Activated T-helper 1 cell treated with Interleukin-2 at 50 U/mL for 16 hours (primary cell): ENCODE data around the gene CATSPER3.

Source experiments
- DNase-seq: peaks from one replicate; pipeline ENCODE4 v3.0.0-alpha.2; 2020; ENCODE audit warnings: low read depth

CATSPER3 gene

DNA sequence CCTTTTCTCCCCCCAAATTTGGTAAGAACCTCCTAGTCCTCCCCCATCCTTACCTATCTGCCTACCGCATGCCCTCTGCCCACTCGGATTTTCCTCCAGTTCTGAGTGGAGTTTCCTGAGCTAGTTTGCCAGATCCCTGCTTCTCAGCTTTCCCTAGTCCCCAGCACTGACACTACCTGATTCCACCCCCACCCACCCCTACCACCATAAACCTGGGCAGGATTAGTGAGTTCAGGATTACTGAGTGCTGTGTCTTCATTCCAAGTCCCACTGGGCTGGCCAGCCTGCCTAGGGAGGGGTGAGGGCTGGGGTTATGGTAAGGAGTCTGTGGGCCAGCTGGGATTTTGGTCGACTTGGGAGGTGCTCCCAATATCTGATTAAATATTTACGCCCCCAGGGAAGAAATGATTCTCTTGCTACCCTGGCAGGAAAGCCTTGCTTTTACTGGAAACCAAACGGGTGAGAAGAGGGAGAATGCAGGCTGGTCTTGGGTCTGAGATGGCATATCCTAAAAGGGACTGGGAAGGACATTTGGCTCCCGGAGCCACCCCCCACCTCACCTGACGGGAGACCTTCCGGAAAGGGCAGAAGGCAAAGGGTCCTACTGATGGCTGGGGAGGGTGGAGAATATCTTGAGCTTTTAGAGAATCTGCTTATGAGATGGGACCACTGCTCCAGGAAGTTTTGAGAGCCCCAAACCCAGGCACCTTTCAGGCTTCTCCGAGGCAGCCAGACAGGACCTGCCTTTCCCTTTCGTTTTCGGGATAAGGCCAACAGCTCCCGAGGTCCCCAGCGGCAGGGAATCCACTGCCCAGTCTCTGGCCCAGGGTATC, 62.6 kb downstream of the CATSPER3 start:
- DNase-seq = no peak

DNA sequence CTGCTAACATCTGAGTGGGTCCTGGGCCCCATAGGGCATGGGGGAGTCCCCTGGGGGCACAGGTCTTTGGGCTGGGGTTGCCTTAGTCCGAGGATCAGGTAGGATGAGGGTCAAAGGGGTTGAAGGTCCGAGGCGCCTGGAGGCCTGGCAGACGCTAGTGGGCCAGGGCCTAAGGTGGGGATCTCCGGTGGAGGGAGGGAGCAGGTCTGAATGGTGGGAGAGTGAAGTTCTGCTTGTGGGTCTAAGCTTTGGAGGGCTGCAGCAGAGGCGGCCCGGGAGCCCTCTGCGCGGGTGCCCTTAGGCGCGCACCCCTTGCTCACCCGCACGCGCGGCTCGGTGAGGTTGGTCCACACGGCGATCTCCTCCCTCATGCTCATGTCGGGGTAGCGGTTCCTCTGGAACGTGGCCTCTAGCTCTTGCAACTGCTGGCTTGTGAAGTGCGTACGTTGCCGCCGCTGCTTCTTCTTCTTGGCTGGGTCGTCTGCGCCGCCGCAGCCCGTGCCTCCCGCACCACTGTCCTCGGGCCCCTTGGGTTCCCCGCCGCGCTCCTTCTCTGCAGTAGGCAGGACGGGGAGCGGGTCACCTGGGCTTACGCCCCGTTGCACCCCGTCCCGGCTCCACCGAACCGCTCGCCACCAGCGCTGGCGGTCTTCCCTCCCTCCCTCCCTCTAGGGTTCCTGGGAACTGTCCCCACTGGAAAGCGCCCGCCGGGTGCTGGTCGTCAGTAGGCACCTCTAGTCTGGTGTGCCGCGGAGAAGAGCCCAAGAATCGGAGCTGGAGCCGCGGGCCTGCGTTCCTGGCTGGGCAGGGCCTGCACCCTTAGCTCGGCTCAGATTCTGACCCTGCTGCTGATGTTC, 63.5 kb downstream of the CATSPER3 start:
- no peak for DNase-seq

DNA sequence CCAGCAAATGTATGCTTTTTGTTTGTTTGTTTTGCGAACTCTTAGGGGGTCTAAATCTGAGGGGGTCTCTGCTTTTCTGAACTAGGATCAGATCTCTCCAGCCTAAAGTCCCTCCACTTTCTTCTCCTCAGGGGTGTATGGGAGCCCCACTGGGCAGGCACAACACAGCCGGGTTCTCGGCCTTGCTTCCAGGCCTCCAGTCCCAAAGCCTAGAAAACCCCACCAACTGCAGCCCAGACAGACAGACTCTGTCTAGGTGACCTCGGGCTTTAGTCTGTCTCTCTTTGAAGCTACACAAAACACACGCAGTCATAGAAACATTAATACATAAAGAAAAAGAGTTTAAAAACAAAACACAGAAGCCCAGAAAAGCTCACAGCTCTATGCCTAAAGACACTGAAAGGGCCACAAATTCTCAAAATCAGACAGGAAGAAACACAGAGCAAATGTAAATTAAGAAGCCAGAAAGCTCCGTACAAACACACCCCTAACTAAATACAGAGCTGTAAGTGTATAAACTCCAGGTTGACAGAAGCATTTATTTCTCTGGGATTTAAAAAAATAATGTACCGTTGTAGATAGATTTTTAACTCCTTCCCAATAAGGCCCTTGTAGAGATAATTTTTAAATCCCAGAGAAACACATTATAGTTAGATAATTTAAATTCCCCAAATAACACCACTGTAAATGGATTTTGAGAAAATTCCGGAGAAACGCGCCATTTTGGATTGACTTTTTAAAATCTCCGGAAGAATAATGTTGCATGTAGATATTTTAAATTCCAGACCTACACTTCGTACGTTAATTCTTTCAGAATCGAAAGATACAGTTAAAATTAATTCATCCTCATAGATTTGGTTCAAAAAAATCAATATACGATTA, 64.3 kb downstream of the CATSPER3 start:
- no peak for DNase-seq

DNA sequence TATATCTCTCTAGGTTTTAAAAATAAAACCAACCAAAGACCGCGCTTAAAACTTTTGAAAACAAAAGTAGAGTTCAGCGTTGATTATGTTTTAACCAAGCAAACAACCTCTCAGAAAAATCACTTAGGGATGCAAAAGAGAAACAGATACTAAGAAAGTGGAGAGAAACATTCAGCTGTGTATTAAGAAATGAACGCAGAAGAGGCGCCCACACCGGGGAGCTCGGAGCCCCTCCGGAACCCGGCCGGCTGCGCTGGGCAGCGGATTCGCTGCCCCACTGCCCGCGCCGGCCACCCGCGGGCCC, 64.9 kb downstream of the CATSPER3 start:
- no peak for DNase-seq

DNA sequence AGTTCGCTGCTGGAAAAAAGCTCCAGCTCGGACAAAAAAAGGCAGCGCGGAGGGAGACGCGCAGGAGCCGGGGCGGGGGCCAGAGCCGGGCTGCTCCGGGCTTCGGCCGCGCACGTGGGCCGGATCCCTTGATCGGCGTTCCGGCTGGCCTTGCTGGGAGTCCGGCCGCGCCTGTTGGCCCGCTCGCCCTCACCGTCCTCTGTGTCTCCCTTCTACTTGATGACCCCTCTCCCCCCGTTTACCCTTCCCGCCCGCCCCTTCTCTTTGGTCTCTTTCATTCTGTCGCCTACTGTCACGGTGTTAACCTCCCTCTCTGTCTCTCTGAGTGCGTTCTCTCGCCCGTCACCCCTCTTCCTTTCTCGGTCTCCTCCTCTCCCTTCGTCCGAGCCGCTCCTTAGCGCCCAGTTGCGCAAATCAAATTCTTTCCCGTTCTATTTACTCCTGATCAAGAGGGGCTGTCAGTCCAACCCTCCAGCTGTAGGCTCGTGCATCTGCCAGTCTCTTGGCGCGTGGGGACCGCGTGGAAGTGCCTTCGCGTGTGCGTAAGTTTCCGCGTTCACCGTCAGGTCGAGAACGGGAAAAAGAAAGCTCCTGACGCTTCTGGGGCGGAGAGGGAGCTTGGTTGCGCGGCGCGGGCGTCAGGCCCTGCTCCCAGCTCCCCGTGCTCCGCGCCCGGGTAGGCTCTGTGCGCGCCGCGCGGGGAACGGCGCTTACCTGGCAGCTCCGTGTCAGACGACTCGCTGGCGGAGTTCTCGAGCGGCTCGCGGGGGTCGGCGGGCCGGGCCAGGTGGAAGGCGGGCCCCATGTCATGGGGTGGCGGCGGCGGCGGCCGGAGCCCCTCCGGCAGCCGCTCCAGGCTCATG, 65.5 kb downstream of the CATSPER3 start:
- no peak for DNase-seq

DNA sequence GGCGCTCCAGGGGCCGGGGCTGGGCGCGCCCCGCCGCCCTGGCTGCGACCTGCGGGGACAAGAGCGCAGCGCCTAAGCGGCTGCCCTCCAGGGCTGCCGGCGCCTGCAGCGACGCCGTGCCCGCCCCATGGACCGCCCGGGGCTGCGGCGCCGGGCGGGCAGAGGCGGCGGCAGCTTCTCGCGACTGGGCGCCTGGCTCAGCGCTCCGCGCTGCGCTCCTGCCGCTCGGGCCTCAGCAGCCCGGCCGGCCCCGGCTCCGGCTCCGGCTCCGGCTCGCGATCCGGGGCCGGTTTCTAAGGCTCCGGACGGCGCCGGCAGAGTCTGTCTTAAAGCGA, 66.2 kb downstream of the CATSPER3 start, which contains the start of gene PITX1:
PITX1 (minus strand) TSS at position 328 of the 335 bp plus-strand sequence. CDS start 347 bp downstream, outside the sequence.
- DNase-seq = no peak

DNA sequence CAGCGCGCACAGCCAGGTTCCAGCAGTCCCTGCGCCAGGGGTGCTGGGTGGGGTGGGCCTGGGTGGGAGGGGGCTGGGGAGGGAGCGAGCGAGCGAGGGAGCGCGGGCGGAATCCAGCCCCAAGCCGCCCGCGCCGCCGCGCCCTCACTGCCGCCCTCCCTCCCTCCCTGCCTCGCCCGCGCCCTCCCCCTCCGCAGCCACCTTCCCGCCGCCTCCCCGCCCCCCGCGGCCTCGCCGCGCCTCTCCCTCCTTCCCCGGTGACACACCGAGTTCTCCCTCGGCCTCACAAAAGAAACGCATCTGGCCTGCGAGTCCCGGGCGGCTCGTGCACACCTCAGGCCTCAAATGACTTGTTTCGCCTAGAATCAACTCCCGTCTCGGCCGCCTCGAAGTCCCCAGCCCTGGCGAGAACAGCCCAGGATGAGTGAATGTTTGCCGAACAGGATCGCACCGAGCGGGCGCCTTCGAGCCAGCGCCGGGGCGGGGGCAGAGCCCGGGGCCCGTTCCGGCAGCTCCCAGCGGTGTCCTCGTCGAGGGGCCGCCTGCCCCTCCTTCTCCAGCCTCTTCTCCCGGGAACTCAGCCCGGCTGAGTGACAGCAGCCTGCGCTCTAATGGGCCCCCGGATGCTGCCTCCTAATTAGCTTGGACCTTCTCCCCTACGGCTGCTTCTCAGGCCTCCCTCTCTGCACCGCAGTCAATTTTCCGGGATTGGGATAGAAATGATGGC, 66.7 kb downstream of the CATSPER3 start:
- no peak for DNase-seq

DNA sequence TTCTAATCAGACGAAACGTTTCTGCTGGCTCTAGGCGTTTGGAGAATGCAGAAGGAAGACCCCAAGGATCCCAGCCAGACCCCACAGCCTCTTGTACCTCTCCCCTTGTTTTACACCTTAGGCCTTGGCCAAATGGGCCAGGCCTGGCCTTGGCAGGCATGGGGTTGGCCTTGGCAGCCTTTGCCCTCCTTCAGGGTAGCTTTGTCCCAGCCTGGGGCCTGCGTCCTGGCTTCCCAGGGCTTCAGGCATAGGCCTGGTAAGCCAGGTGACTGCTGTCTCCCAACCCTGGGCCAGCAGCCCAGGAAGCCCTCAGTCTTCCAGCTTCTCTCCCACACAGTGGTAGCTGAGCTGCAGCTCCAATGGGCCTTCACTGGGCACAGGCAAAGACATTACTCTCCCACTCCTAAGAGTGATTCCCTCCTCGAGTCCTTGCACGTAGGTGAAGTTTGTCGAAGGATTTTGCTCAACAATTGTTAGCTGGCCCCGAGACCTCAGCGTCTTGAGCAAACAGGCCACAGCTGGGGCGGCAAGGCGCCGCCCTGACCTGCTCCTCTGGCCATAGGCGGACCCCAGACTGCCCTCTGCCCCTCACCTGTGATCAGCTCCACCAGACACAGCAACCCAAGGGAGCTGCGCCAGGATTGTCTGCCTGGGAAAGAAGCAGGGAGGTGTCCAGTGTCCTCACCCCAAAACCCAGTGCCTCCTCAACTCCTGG, 67.4 kb downstream of the CATSPER3 start:
- no peak for DNase-seq

DNA sequence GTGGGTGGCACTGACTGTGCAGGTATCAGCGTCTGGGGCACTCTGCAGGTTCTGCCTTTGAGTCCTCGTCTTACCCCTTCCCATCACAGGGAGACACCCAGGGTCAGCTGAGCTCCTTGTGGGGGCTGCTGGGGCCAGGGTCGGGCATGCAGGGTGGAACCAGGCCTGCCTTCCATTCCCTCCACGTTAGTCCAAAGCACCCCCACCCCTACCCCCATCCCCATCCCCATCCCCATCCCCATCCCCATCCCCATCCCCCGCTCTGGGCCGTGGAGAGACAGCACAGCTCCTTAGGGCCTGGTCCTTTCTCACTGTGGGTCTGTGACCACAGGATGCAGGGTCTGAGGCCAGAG, 67.9 kb downstream of the CATSPER3 start:
- DNase-seq = no peak

DNA sequence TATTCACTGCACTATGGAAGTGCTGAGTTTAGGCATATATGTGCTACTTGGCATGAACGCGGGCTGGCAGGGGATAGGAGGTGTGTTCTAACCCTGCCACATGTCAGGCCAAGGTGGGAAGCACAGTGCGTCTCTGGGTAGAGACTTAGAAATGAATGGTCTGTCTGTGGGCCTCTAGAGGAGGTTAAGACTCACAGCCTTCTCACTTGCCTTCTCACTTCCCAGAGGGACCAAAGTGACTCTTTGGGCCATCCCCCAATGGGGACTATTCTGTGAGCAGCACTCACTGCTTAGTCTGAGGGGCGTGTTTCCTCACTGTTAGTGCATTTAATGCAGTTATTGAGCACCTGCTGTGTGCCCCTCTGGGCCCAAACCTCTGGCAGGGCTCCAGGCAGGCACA, 68.7 kb downstream of the CATSPER3 start:
- no peak for DNase-seq

DNA sequence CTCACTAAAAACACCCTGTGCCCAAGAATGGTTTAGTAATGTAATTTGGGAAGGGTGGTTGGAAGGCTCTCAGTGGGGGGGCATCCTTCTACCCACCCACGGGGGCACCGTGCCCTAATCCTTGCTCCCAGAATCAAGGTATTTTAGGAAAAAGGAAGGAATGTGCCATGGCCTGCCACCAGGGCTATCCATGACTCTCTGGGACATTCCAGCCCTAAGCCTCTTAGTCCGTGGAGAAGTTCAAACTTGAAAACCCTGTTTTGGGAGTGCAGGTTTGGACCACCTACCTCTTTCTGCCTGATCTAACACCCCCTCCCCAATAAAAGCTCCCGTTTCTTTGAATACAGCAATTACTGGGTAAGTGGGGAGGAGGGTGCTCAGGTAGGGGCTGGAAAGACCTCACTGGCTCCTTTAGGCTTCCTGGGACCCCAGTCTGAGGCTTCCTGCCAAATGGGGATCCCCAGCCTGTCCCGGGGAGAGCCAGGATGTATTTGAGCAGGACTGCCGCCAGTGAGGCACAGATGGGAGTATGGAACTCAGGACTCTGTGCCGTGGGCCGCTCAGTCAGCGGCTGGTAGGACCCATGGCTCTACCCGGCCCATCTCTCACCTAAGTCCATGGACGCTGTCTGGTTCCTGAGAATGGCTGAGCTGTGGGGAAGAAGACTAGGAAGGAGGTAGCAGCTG, 70.0 kb downstream of the CATSPER3 start:
- no peak for DNase-seq

DNA sequence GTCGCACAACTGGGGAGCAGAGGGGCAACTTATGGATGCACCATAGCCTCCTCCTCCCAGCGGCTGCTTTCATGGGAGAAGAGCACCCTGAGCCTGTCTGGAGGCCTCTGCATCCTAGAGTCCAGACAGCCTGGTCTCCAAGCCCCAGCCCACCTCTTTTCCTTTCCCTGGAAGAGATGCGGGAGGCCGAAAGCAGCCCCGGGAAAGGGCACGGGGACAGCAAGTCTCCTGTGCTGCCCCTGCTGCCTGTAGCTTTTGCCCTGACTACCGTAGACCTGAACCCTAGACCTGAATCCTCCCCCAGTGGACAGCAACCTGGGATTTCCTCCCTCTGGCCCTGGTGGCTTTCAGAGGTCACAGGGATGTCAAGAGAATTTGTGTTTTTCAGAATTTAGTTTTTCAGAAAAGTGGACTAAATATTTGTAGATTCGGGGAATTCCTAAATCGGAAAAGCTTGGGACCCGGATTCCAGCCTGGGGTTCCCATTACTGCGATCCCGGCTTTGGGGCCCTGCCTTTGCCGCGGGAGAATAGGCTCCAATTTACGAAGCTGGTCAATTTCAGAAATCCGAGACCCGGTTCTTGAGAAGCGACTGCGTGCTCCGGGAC, 70.6 kb downstream of the CATSPER3 start:
- no peak for DNase-seq

DNA sequence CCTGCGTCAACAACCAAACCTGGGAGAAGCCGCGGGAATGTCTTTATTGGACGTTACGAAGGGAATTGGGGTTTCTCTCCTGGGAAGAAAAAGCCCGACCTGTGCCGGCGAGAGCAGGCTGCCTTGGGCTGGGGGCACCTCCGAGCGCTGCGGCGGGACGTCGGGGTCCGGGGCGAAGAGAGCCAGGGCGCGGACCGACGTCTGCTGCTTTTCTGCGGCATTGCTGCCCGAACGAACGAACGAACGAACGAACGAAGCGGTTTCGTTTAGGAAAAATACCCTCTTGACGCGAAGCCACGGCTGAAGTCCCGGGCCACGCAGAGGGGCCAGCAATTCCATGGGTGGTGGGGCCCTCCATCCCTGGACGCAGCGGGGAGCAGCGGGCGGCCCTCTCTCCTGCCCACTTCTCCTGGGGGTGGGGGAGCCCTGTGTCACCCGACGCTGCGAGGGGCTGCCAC, 71.1 kb downstream of the CATSPER3 start:
- no peak for DNase-seq

DNA sequence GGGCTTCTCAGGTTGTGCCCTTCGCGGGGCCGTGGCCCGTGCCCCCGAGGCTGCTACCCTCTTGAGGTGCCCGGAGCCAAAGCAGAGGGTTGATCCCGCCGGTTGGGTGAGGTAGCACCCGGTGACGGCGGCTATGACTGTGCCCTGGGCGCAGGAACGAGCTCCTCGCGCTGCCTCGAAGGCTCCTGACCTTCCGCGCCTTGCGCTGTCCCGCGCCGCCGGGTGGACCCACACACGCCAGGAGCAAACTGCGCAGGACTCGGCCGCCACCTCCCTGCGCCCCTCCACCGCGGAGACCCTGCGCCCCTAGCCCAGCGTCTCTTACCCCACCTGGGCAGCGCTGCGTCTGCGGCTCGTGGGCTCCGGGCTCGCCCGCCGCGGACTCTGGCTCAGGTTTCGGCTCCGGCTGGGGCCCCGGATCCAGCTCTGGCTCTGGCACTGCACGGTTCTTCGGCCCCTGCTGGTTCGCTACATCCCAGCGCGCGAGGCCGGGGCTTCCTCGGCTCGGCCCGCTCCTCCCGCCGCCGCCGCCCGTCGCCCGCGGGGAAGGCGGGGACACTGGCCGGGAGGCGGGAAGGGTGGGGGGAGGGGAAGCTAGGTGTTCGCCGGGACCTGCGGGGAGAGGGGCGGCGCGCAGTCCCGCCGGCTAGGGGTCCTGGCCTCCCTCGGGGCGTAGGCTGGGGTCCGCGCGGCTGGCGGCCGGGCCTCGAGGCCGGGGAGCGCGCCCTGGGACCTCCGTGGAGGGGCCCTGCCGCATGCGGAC, 71.7 kb downstream of the CATSPER3 start:
- DNase-seq = no peak

DNA sequence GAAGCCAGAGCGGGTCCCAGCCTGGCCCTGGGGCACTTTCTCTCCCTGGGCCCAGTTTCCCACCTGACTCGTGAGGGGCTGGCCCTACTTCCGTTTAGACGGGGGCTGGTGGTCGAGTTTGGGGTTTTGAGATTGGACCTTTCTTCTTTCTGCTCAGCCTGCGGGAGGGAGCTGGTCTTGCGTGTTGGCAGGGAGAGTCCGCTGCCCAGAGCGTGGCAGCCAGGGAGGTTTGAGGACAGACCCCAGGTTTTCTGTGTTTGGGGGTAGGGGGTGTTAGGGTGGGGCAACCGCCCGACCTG, 72.3 kb downstream of the CATSPER3 start:
- no peak for DNase-seq

DNA sequence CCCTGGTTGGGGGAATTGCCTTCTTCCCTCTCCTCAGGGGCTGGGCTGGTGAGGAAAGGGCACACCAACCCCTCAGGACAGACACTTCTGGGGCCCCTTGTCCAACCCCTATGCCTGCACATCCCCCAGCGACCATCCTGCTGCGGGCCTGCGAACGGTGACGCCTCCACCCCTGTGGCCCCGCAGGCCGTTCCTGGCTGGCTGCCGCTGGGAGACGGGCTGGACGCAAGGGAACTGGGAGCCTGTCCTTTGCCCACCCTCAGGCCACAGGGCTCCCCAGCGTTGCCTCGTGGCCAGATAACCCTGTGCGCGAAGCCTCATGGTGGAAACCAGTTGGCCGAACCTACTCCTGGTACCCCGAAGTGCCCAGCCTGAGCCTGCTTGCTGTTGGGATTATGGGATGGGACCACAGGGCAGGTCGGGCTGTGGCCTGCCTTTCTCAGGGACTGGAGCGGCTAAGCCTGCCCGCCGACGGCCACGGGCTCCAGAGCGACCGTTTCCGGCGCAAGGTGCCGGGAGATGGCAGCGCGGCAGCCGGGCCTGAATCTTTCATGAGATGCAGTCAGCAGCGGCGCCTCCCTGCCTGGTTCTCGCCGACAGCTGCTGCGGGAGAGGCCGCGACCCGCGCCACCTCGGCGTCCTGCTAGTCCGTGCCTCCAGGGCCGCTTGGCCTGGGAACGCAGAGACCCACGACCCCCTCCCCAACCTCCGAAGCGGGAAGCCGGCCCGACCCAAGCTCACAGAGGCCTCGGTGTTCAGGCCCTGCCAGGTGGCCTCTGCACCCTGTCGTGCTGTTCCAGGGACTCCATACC, 72.8 kb downstream of the CATSPER3 start:
- DNase-seq = no peak

DNA sequence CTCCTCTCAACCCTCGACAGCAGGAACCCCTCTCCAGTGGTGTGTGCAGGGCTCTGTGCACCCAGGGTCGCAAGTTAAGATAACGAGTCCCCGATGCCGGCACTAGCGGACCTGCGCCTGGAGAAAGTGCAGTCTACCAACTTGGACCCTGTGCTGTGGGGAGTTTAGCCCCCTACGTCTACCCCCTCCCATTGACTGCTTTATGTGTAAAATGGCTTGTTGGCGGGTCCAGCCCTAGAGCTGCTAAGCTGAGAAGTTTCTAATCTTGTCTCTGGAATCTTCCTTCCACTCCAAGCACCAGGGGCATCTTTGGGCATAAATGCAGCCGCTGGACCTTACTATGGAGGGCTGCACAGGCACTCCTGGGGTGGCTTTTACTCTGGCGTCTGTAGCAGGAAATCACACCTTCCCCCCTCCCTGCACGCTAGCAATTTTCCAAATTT, 73.5 kb downstream of the CATSPER3 start:
- DNase-seq = no peak

DNA sequence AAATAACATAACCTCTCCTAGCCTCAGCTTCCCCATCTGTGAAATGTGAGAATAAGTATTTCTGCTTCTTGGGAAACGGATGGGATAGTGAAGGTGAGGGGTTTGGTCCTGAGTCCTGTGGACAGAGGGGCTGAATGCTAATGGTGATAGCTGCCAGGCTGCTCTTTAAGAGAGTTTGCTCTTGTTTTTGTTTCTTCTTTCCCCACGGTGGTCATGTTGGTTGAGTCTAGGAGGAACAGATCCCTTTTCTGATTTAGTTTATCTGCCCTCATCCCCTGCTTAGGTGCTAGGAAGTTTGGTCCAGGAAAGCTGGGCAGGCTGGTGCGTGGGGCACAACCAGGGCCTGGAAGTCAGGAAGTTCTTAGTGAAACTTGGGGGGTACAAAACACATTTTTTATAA, 74.0 kb downstream of the CATSPER3 start:
- no peak for DNase-seq
